ENCODE data around the gene TRAF2.

- no peak for TF ChIP-seq EZH2 (IDR thresholded peaks at IDR 0.05)
- TF ChIP-seq POLR2AphosphoS5 (IDR thresholded peaks at IDR 0.05; ENCODE audit: borderline replicate concordance, low read depth, low read length) = no peak
Observed at GRCh38 chr9:136973618-136974617, 87.6 kb downstream of the TRAF2 start.

Measured in SK-N-MC (cell line).